ENCODE results near the gene RPS13. TPM values are rescaled to one million over a fixed set of nuclear protein-coding genes. Genes with fewer than 3 reads are reported as not detected.

Gene RPS13
- total RNA-seq (1,000 to 10,000 TPM in 1 of 2 donors, 100 to 1,000 TPM in 1; 652 to 1,056 TPM), polyA plus RNA-seq (1,000 to 10,000 TPM; 1,250 to 1,941 TPM)
- long read RNA-seq, donor 1, transcript RPS13-203 (5 exons, 664 nt), result minor isoform, 91 of 2,265 reads
- long read RNA-seq, donor 1, transcript RPS13-207 (2 exons, 594 nt), result minor isoform, 31 of 2,265 reads
- long read RNA-seq, donor 1, transcript RPS13-202 (6 exons, 646 nt), result major isoform, 1,637 of 2,265 reads
- long read RNA-seq, donor 1, transcript RPS13-208 (3 exons, 746 nt), result minor isoform, 168 of 2,265 reads
- long read RNA-seq, donor 1, partial matches to known transcripts, result 253 of 2,265 reads
- long read RNA-seq, donor 1, other reads (novel, unspliced or antisense), result 54 of 2,265 reads
- long read RNA-seq, donor 2, transcript RPS13-208 (3 exons, 746 nt), result minor isoform, 95 of 1,110 reads
- long read RNA-seq, donor 2, transcript RPS13-203 (5 exons, 664 nt), result minor isoform, 64 of 1,110 reads
- long read RNA-seq, donor 2, transcript RPS13-207 (2 exons, 594 nt), result minor isoform, 11 of 1,110 reads
- long read RNA-seq, donor 2, transcript RPS13-202 (6 exons, 646 nt), result major isoform, 829 of 1,110 reads
- long read RNA-seq, donor 2, partial matches to known transcripts, result 75 of 1,110 reads
- long read RNA-seq, donor 2, other reads (novel, unspliced or antisense), result 22 of 1,110 reads
- long read RNA-seq, donor 3, transcript RPS13-203 (5 exons, 664 nt), result minor isoform, 54 of 1,432 reads
- long read RNA-seq, donor 3, transcript RPS13-208 (3 exons, 746 nt), result minor isoform, 84 of 1,432 reads
- long read RNA-seq, donor 3, transcript RPS13-207 (2 exons, 594 nt), result minor isoform, 11 of 1,432 reads
- long read RNA-seq, donor 3, transcript RPS13-202 (6 exons, 646 nt), result major isoform, 1,085 of 1,432 reads
- long read RNA-seq, donor 3, partial matches to known transcripts, result 134 of 1,432 reads
- long read RNA-seq, donor 3, other reads (novel, unspliced or antisense), result 45 of 1,432 reads
- long read RNA-seq, donor 4, transcript RPS13-203 (5 exons, 664 nt), result minor isoform, 71 of 1,354 reads
- long read RNA-seq, donor 4, transcript RPS13-207 (2 exons, 594 nt), result minor isoform, 24 of 1,354 reads
- long read RNA-seq, donor 4, transcript RPS13-202 (6 exons, 646 nt), result major isoform, 918 of 1,354 reads
- long read RNA-seq, donor 4, transcript RPS13-208 (3 exons, 746 nt), result minor isoform, 150 of 1,354 reads
- long read RNA-seq, donor 4, partial matches to known transcripts, result 133 of 1,354 reads
- long read RNA-seq, donor 4, other reads (novel, unspliced or antisense), result 32 of 1,354 reads
- long read RNA-seq, donor 5, transcript RPS13-207 (2 exons, 594 nt), result minor isoform, 30 of 2,507 reads
- long read RNA-seq, donor 5, transcript RPS13-202 (6 exons, 646 nt), result major isoform, 1,843 of 2,507 reads
- long read RNA-seq, donor 5, transcript RPS13-203 (5 exons, 664 nt), result minor isoform, 116 of 2,507 reads
- long read RNA-seq, donor 5, transcript RPS13-208 (3 exons, 746 nt), result minor isoform, 161 of 2,507 reads
- long read RNA-seq, donor 5, partial matches to known transcripts, result 248 of 2,507 reads
- long read RNA-seq, donor 5, other reads (novel, unspliced or antisense), result 72 of 2,507 reads

DNA sequence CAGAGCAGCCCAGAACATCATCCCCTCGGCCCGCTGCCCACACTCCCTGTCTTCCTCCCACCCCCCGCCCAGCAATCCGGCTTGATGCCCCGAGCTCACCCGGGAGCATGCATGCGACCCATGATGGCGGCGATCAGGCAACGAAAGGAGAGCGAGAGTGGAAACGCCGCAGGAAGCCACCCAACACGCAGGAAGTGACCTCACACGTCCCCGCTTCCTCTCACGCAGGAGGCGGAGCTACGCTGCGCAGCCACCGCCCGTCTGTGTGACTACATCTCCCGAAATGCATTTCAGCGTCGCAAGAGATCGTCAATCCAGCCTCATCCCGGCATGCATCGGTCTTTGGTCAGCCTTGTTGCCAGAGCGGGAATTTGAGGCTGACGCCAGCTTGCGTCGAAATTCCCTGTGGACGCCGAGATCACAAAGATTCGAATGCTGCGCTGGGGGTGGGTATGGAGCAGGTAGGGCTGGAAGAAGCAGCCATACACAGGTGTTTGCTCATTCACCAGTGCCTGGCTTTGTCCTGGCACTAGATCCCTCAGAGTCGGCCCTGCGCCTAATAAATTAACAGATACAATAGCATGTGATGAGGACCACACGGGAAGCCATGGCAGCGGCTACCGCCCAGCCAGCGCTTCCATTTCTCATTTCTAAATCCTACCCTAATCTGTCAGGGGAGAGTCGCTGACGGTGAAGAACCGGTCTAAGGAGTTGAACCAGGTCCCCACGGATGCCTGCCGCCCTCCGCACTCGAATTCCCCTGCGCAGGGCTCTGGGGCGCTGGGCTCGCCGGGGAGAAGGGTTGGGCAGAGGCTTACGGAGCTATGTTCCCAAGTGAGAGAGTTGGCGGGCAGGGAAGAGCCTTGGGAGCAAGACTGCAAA is at the start of gene RPS13:
RPS13 (minus strand) TSS at position 148 of the 882 bp plus-strand sequence; CDS start at position 122, 26 bp downstream.
- H3K36me3 ChIP-seq (ENCODE audit: control insufficient read depth in 4 of 4, insufficient read depth in 4 of 4, low read length in 4 of 4), result peaks cover 4 to 29% (median 19%) of the 10 kb centered on the region in 4 donors
- peak within 1 kb of the TSS; percentile 95 to 99 for H3K27ac ChIP-seq (ENCODE audit: low read depth in 1 of 2, low read length in 1 of 2)
- H3K4me1 ChIP-seq (ENCODE audit: control insufficient read depth in 5 of 5, insufficient read depth in 5 of 5, low read length in 5 of 5), result peaks cover 10 to 21% (median 12%) of the 10 kb centered on the region in 5 donors
- no peaks in the 10 kb centered on the region for H3K27me3 ChIP-seq (ENCODE audit: control insufficient read depth in 3 of 3, insufficient read depth in 3 of 3, low read length in 2 of 3)
- WGBS, 2 donors, result 0 to 1% methylated on average over 55 of the region's 55 CpGs
- TF ChIP-seq, protein P1, sequence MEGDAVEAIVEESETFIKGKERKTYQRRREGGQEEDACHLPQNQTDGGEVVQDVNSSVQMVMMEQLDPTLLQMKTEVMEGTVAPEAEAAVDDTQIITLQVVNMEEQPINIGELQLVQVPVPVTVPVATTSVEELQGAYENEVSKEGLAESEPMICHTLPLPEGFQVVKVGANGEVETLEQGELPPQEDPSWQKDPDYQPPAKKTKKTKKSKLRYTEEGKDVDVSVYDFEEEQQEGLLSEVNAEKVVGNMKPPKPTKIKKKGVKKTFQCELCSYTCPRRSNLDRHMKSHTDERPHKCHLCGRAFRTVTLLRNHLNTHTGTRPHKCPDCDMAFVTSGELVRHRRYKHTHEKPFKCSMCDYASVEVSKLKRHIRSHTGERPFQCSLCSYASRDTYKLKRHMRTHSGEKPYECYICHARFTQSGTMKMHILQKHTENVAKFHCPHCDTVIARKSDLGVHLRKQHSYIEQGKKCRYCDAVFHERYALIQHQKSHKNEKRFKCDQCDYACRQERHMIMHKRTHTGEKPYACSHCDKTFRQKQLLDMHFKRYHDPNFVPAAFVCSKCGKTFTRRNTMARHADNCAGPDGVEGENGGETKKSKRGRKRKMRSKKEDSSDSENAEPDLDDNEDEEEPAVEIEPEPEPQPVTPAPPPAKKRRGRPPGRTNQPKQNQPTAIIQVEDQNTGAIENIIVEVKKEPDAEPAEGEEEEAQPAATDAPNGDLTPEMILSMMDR (IDR thresholded peaks at IDR 0.05; ENCODE audit: control extremely low read depth, extremely low read depth), result no peak
- DNase-seq, result peak; percentile 99 to 100 (median 99)
- peak within 1 kb of the TSS; percentile 97 for H3K4me3 ChIP-seq
- H3K9ac ChIP-seq (ENCODE audit: insufficient read depth in 1 of 2, low read length in 2 of 2), result peak within 1 kb of the TSS; percentile 92 to 99
- H3K9me3 ChIP-seq (ENCODE audit: control insufficient read depth in 4 of 4, insufficient read depth in 3 of 4, low read length in 3 of 4), result no peaks in the 10 kb centered on the region
- peak; percentile 96 for ATAC-seq (ENCODE audit: insufficient read depth, low FRiP score)

DNA sequence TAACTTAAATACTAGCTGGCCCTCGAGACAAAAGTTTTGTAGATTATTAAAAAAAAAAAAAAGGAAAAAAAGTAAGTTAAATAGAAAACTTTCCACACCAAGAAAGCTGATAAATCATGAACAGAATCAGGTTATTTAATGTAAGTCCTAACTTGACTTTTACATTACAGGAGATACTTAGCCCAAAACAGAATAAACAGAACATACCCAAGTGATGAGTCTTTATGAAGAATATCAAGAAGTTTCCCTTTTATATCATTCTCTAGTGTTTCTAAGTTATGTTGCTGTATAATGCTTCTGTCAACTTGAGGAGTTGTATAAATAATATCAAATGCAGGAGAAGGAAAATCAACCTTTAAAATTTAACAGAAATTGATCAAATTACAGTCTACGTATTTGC is 44.5 kb upstream of the RPS13 start:
- no peaks in the 10 kb centered on the region for H3K4me1 ChIP-seq (ENCODE audit: control insufficient read depth in 5 of 5, insufficient read depth in 5 of 5, low read length in 5 of 5)
- no peaks in the 10 kb centered on the region for H3K9me3 ChIP-seq (ENCODE audit: control insufficient read depth in 4 of 4, insufficient read depth in 3 of 4, low read length in 3 of 4)
- H3K4me3 ChIP-seq, result no peak overlapping the region
- H3K27ac ChIP-seq (ENCODE audit: low read depth in 1 of 2, low read length in 1 of 2), result no peak overlapping the region
- H3K27me3 ChIP-seq (ENCODE audit: control insufficient read depth in 3 of 3, insufficient read depth in 3 of 3, low read length in 2 of 3), result no peaks in the 10 kb centered on the region
- no peak for DNase-seq
- WGBS, 2 donors, result 94 to 99% methylated on average over 2 of the region's 2 CpGs
- no peak for ATAC-seq (ENCODE audit: insufficient read depth, low FRiP score)
- H3K36me3 ChIP-seq (ENCODE audit: control insufficient read depth in 4 of 4, insufficient read depth in 4 of 4, low read length in 4 of 4), result peaks cover under 1 to 16% (median 4%) of the 10 kb centered on the region in 4 donors
- H3K9ac ChIP-seq (ENCODE audit: insufficient read depth in 1 of 2, low read length in 2 of 2), result no peak overlapping the region
- TF ChIP-seq, protein P1 (IDR thresholded peaks at IDR 0.05; ENCODE audit: control extremely low read depth, extremely low read depth), result no peak
